OCI-LY3 (cell line): Measurements from ENCODE around the gene DDX5.
A peak's percentile ranks its signal among the peaks of the same experiment; 100 is the strongest.

Experiments
- H2AFZ ChIP-seq: fragments of 200-600, 300-600 bp; shearing (Covaris generic); 2 replicates; pipeline ENCODE4 v1.6.0; 2014; ENCODE audit warnings: antibody characterized with exemption, low read depth, low read length
- H3K27ac ChIP-seq: fragments of 200-600, 300-600 bp; sonication (generic); 2 replicates; pipeline ENCODE4 v1.5.1; 2014; ENCODE audit warnings: mild to moderate bottlenecking, low read length, moderate library complexity, mixed read lengths
- H3K27me3 ChIP-seq: fragments of 200-600, 300-600 bp; sonication (generic); 2 replicates; pipeline ENCODE4 v1.6.1; 2014; ENCODE audit warnings: low read depth, low read length, mixed read lengths
- H3K36me3 ChIP-seq: fragments of 200-600, 300-600 bp; sonication (generic); replicated peaks from 2 replicates; pipeline ENCODE3; 2014; ENCODE audit warnings: low read depth, low read length, mixed read lengths
- H3K4me1 ChIP-seq: fragments of 300-600, 200-600 bp; sonication (generic); 2 replicates; pipeline ENCODE4 v1.6.1; 2014; ENCODE audit warnings: low read length, mixed read lengths
- H3K4me2 ChIP-seq: fragments of 200-600, 300-600 bp; sonication (generic); 2 replicates; pipeline ENCODE4 v1.6.1; 2014; ENCODE audit warnings: low read length, mixed read lengths
- H3K4me3 ChIP-seq: fragments of 300-600, 200-600 bp; sonication (generic); 2 replicates; pipeline ENCODE4 v1.5.1; 2014; ENCODE audit warnings: antibody characterized with exemption, mild to moderate bottlenecking, low read length, moderate library complexity
- H3K79me2 ChIP-seq: fragments of 300-600, 200-600 bp; shearing (Covaris generic); 2 replicates; pipeline ENCODE4 v1.6.1; 2014; ENCODE audit warnings: mild to moderate bottlenecking, low read length, mixed read lengths
- H3K9ac ChIP-seq: fragments of 300-600, 200-600 bp; shearing (Covaris generic); 2 replicates; pipeline ENCODE4 v1.6.0; 2014; ENCODE audit warnings: mild to moderate bottlenecking, low read length, moderate library complexity
- H3K9me3 ChIP-seq: fragments of 200-600, 300-600 bp; shearing (Covaris generic); 2 replicates; pipeline ENCODE4 v1.6.1; 2014; ENCODE audit warnings: low read length, mixed read lengths; ENCODE audit not compliant: insufficient read depth
- H4K20me1 ChIP-seq: fragments of 200-600, 300-600 bp; sonication (generic); 2 replicates; pipeline ENCODE4 v1.6.1; 2016; ENCODE audit warnings: low read length, mixed read lengths; ENCODE audit not compliant: insufficient read depth
- CTCF ChIP-seq: fragments of 200-600, 300-600 bp; sonication (generic); IDR thresholded peaks from 2 replicates; pipeline ENCODE4 v1.5.1; 2014; ENCODE audit warnings: antibody characterized with exemption, low read length, low read depth
- EZH2phosphoT487 ChIP-seq: fragments of 200-600 bp; shearing (Covaris generic); IDR thresholded peaks from 2 replicates; pipeline ENCODE4 v1.6.1; 2018; ENCODE audit warnings: antibody characterized with exemption, mixed run types, low read depth

DDX5 gene

GRCh38 chr17:64515829-64516228, 9.7 kb upstream of the DDX5 start:
- Histone ChIP-seq H3K79me2 (peaks cover 8% of the 10 kb centered on the region), H3K4me3 (no peak overlapping the region), H3K27me3 (no peaks in the 10 kb centered on the region), H3K9ac (no peak overlapping the region), H2AFZ (no peak overlapping the region), H3K27ac (no peak overlapping the region), H3K36me3 (peaks cover 58% of the 10 kb centered on the region), H3K4me2 (no peak overlapping the region), H3K9me3 (no peaks in the 10 kb centered on the region), H3K4me1 (no peaks in the 10 kb centered on the region), H4K20me1 (0 out of 2 replicates have a peak, but pooled peaks cover 7% of the 10 kb centered on the region)
- TF ChIP-seq CTCF (no peak), EZH2phosphoT487 (no peak)

GRCh38 chr17:64515419-64515818, 9.3 kb upstream of the DDX5 start:
- no peak overlapping the region for H3K4me3 ChIP-seq
- TF ChIP-seq EZH2phosphoT487 (no peak), CTCF (no peak)
- H3K27me3 ChIP-seq: no peaks in the 10 kb centered on the region
- H3K4me1 ChIP-seq: no peaks in the 10 kb centered on the region
- no peak overlapping the region for H2AFZ ChIP-seq
- peaks cover 58% of the 10 kb centered on the region for H3K36me3 ChIP-seq
- H3K9ac ChIP-seq: no peak overlapping the region
- H3K79me2 ChIP-seq: peaks cover 8% of the 10 kb centered on the region
- no peak overlapping the region for H3K4me2 ChIP-seq
- H3K27ac ChIP-seq: no peak overlapping the region
- H4K20me1 ChIP-seq: 0 out of 2 replicates have a peak, but pooled peaks cover 7% of the 10 kb centered on the region
- H3K9me3 ChIP-seq: no peaks in the 10 kb centered on the region

GRCh38 chr17:64509179-64509578, 3.1 kb upstream of the DDX5 start:
- Histone ChIP-seq H3K36me3 (peaks cover 40% of the 10 kb centered on the region), H3K4me2 (no peak overlapping the region), H3K79me2 (peaks cover 60% of the 10 kb centered on the region), H3K27me3 (no peaks in the 10 kb centered on the region), H3K4me3 (no peak overlapping the region), H2AFZ (no peak overlapping the region), H3K9ac (no peak overlapping the region), H3K4me1 (peaks cover 15% of the 10 kb centered on the region), H4K20me1 (peaks cover 21% of the 10 kb centered on the region), H3K27ac (no peak overlapping the region), H3K9me3 (no peaks in the 10 kb centered on the region)
- TF ChIP-seq CTCF: no peak
- TF ChIP-seq EZH2phosphoT487: no peak

GRCh38 chr17:64508683-64509082, 2.6 kb upstream of the DDX5 start:
- H3K9me3 ChIP-seq: no peaks in the 10 kb centered on the region
- no peak overlapping the region for H3K27ac ChIP-seq
- TF ChIP-seq CTCF (no peak), EZH2phosphoT487 (no peak)
- peaks cover 18% of the 10 kb centered on the region for H3K4me1 ChIP-seq
- peak overlapping the region; percentile 92; the same call in 1 of the 2 replicates for H3K4me3 ChIP-seq
- H3K9ac ChIP-seq: no peak overlapping the region
- no peak overlapping the region for H2AFZ ChIP-seq
- peaks cover 26% of the 10 kb centered on the region for H4K20me1 ChIP-seq
- no peaks in the 10 kb centered on the region for H3K27me3 ChIP-seq
- H3K4me2 ChIP-seq: peak overlapping the region; percentile 92
- peaks cover 40% of the 10 kb centered on the region for H3K36me3 ChIP-seq
- H3K79me2 ChIP-seq: peaks cover 65% of the 10 kb centered on the region
